Fibroblast of lung (primary cell): ENCODE measurements around the gene NTNG1.

Experiments used
- EZH2 ChIP-seq: IDR thresholded peaks from 2 replicates; pipeline ENCODE4 v1.5.1; 2012; ENCODE audit warnings: low read length, control low read depth, mild to moderate bottlenecking; ENCODE audit errors: missing control alignments
- TF ChIP-seq, protein P1 (sequence below), 2 donors: IDR thresholded peaks in 1 of 2; conservative IDR thresholded peaks in 1 of 2; 1 replicate in 1 of 2; 2 replicates in 1 of 2; pipeline ENCODE4 v1.5.1; 2011 to 2012; ENCODE audit warnings: low read length in 2 of 2, control low read depth in 1 of 2, inconsistent platforms in 1 of 2, low read depth in 1 of 2, mild to moderate bottlenecking in 1 of 2

DNA sequence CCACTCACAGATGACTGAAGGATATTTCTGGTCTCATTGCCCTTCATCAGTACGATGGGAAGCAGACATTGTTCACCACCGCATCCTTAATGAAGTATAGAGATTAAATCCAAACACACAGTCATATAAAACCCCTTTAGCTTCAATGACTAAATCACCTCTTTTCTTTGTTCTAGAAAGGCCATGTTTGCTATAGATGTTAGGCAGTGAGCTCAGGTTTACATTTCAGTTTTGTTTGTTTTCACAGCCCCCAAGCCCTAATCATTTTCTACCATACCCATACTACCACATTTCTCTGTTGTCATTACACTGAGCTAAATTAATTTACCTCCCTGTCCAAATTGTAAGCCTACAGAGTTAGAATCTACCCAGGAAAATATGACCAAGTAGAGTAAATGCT is 385.1 kb downstream of the NTNG1 start:
- no peak for TF ChIP-seq EZH2
- TF ChIP-seq, protein P1, sequence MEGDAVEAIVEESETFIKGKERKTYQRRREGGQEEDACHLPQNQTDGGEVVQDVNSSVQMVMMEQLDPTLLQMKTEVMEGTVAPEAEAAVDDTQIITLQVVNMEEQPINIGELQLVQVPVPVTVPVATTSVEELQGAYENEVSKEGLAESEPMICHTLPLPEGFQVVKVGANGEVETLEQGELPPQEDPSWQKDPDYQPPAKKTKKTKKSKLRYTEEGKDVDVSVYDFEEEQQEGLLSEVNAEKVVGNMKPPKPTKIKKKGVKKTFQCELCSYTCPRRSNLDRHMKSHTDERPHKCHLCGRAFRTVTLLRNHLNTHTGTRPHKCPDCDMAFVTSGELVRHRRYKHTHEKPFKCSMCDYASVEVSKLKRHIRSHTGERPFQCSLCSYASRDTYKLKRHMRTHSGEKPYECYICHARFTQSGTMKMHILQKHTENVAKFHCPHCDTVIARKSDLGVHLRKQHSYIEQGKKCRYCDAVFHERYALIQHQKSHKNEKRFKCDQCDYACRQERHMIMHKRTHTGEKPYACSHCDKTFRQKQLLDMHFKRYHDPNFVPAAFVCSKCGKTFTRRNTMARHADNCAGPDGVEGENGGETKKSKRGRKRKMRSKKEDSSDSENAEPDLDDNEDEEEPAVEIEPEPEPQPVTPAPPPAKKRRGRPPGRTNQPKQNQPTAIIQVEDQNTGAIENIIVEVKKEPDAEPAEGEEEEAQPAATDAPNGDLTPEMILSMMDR (conservative IDR thresholded peaks at IDR 0.05 in 1 of 2, IDR thresholded peaks at IDR 0.05 in 1 of 2; ENCODE audit: low read depth in 1 of 2, low read length in 2 of 2), result no peak
